HEK293 (cell line): Measurements from ENCODE around the gene TRPM2.

ENCODE experiments used
- CTCF ChIA-PET: fragments of 350-600 bp; formaldehyde crosslinking; extraction: SDS; loops from one replicate; lab custom pipeline; 2021; ENCODE audit warnings: antibody characterized with exemption; lab: Yijun Ruan, JAX
- POLR2A ChIA-PET: fragments of 300-600 bp; formaldehyde crosslinking; extraction: SDS; loops from one replicate; lab custom pipeline; 2020; ENCODE audit warnings: antibody characterized with exemption, inconsistent platforms; lab: Yijun Ruan, JAX
- H3K27ac ChIP-seq: fragments of 200-500 bp; sonication (Bioruptor generic); 2 replicates; pipeline ENCODE4 v1.5.1; 2014; ENCODE audit warnings: low read depth, low read length, control low read depth, inconsistent platforms; ENCODE audit errors: extremely low read depth
- H3K36me3 ChIP-seq, 2 experiments: fragments of 200-500 bp in 1 of 2; sonication (Bioruptor generic) in 1 of 2; 1 replicate in 1 of 2; 2 replicates in 1 of 2; pipeline ENCODE4 v1.5.1; 2014 to 2017; ENCODE audit warnings: inconsistent platforms in 2 of 2, low read length in 2 of 2; ENCODE audit not compliant: control insufficient read depth in 2 of 2, insufficient read depth in 1 of 2
- H3K4me1 ChIP-seq: fragments of 200-500 bp; sonication (Bioruptor generic); 2 replicates; pipeline ENCODE4 v1.5.1; 2014; ENCODE audit warnings: mild to moderate bottlenecking, low read length, inconsistent platforms; ENCODE audit not compliant: control insufficient read depth, insufficient read depth
- H3K4me3 ChIP-seq: 2 replicates; pipeline ENCODE4 v1.5.1; 2011; ENCODE audit warnings: low read depth, mild to moderate bottlenecking, control low read depth, low read length, moderate library complexity
- H3K9me3 ChIP-seq: fragments of 200-500 bp; sonication (Bioruptor generic); 2 replicates; pipeline ENCODE4 v1.5.1; 2014; ENCODE audit warnings: low read depth, low read length, inconsistent platforms; ENCODE audit not compliant: control insufficient read depth, insufficient read depth
- GFI1B ChIP-seq: fragments of 450-650 bp; formaldehyde crosslinking; IDR thresholded peaks from 2 replicates; pipeline ENCODE4 v1.5.1; 2016; ENCODE audit warnings: missing biosample characterization, missing genetic modification characterization
- SALL2 ChIP-seq: fragments of 450-650 bp; formaldehyde crosslinking; IDR thresholded peaks from 2 replicates; pipeline ENCODE4 v1.5.0; 2017; ENCODE audit warnings: missing biosample characterization, mild to moderate bottlenecking, missing genetic modification characterization, borderline replicate concordance
- SP7 ChIP-seq: fragments of 450-650 bp; formaldehyde crosslinking; IDR thresholded peaks from 2 replicates; pipeline ENCODE4 v1.5.1; 2016; ENCODE audit warnings: missing biosample characterization, missing genetic modification characterization
- ZBTB11 ChIP-seq: fragments of 450-650 bp; formaldehyde crosslinking; conservative IDR thresholded peaks from 2 replicates; pipeline ENCODE4 v1.5.1; 2016; ENCODE audit warnings: low read depth, missing biosample characterization, missing genetic modification characterization
- ZBTB17 ChIP-seq: fragments of 450-650 bp; formaldehyde crosslinking; IDR thresholded peaks from 2 replicates; pipeline ENCODE4 v1.5.1; 2016; ENCODE audit warnings: missing biosample characterization, missing genetic modification characterization
- ZBTB8A ChIP-seq: fragments of 450-650 bp; formaldehyde crosslinking; IDR thresholded peaks from 2 replicates; pipeline ENCODE4 v1.5.1; 2016; ENCODE audit warnings: missing biosample characterization, missing genetic modification characterization
- ZFP37 ChIP-seq: fragments of 450-650 bp; formaldehyde crosslinking; IDR thresholded peaks from 2 replicates; pipeline ENCODE4 v1.5.1; 2016; ENCODE audit warnings: missing biosample characterization, missing genetic modification characterization
- ZNF169 ChIP-seq: fragments of 450-650 bp; formaldehyde crosslinking; IDR thresholded peaks from 2 replicates; pipeline ENCODE4 v1.5.1; 2016; ENCODE audit warnings: missing biosample characterization, missing genetic modification characterization
- ZNF211 ChIP-seq: fragments of 450-650 bp; formaldehyde crosslinking; IDR thresholded peaks from 2 replicates; pipeline ENCODE4 v1.5.1; 2016; ENCODE audit warnings: low read depth, missing biosample characterization, missing genetic modification characterization
- ZNF223 ChIP-seq: fragments of 450-650 bp; formaldehyde crosslinking; IDR thresholded peaks from 2 replicates; pipeline ENCODE4 v1.5.1; 2016; ENCODE audit warnings: missing biosample characterization, missing genetic modification characterization
- ZNF239 ChIP-seq: fragments of 450-650 bp; formaldehyde crosslinking; IDR thresholded peaks from 2 replicates; pipeline ENCODE4 v1.5.1; 2016; ENCODE audit warnings: missing biosample characterization, missing genetic modification characterization
- ZNF311 ChIP-seq: fragments of 450-650 bp; formaldehyde crosslinking; IDR thresholded peaks from 2 replicates; pipeline ENCODE4 v1.5.1; 2017; ENCODE audit warnings: missing biosample characterization, missing genetic modification characterization, borderline replicate concordance
- ZNF366 ChIP-seq: fragments of 450-650 bp; formaldehyde crosslinking; conservative IDR thresholded peaks from 2 replicates; pipeline ENCODE4 v1.5.1; 2016; ENCODE audit warnings: missing biosample characterization, missing genetic modification characterization
- ZNF48 ChIP-seq: fragments of 450-650 bp; formaldehyde crosslinking; IDR thresholded peaks from 2 replicates; pipeline ENCODE4 v1.5.1; 2016; ENCODE audit warnings: missing biosample characterization, missing genetic modification characterization
- ZNF488 ChIP-seq: fragments of 450-650 bp; formaldehyde crosslinking; IDR thresholded peaks from 2 replicates; pipeline ENCODE4 v1.5.1; 2016; ENCODE audit warnings: missing biosample characterization, missing genetic modification characterization
- ZNF510 ChIP-seq: fragments of 450-650 bp; formaldehyde crosslinking; IDR thresholded peaks from 2 replicates; pipeline ENCODE4 v1.5.1; 2018; ENCODE audit warnings: mild to moderate bottlenecking, missing genetic modification characterization, missing biosample characterization; ENCODE audit not compliant: insufficient replicate concordance
- ZNF529 ChIP-seq: fragments of 450-650 bp; formaldehyde crosslinking; IDR thresholded peaks from 2 replicates; pipeline ENCODE4 v1.5.1; 2017; ENCODE audit warnings: missing genetic modification characterization, missing biosample characterization; ENCODE audit not compliant: insufficient replicate concordance
- ZNF549 ChIP-seq: fragments of 450-650 bp; IDR thresholded peaks from 2 replicates; pipeline ENCODE4 v1.5.1; 2018; ENCODE audit warnings: missing biosample characterization, missing genetic modification characterization, mild to moderate bottlenecking, inconsistent platforms, moderate library complexity
- ZNF596 ChIP-seq: fragments of 450-650 bp; IDR thresholded peaks from 2 replicates; pipeline ENCODE4 v1.5.0; 2018; ENCODE audit warnings: missing biosample characterization, mild to moderate bottlenecking, missing genetic modification characterization, moderate library complexity
- ZNF654 ChIP-seq: fragments of 450-650 bp; formaldehyde crosslinking; IDR thresholded peaks from 2 replicates; pipeline ENCODE4 v1.5.1; 2016; ENCODE audit warnings: low read depth, missing biosample characterization, missing genetic modification characterization
- ZNF660 ChIP-seq: fragments of 450-650 bp; IDR thresholded peaks from 2 replicates; pipeline ENCODE4 v1.5.1; 2018; ENCODE audit warnings: missing biosample characterization, mild to moderate bottlenecking, missing genetic modification characterization
- ZNF692 ChIP-seq: fragments of 450-650 bp; formaldehyde crosslinking; IDR thresholded peaks from 2 replicates; pipeline ENCODE4 v1.5.1; 2016; ENCODE audit warnings: missing biosample characterization, missing genetic modification characterization

TRPM2 gene

GRCh38 chr21:44391345-44392091, 38.1 kb downstream of the TRPM2 start (continued):
- TF ChIP-seq ZBTB11 = no peak
- TF ChIP-seq SALL2 (tag by site-specific recombination) = no peak
- no peak for TF ChIP-seq ZNF596 (tag by site-specific recombination)
- TF ChIP-seq ZNF549 (tag by site-specific recombination) = no peak
- TF ChIP-seq ZNF488 (tag by site-specific recombination) = no peak
- TF ChIP-seq ZNF48 (tag by site-specific recombination) = no peak
- TF ChIP-seq ZFP37 = no peak
- TF ChIP-seq GFI1B (tag by site-specific recombination) = no peak
- TF ChIP-seq ZNF654 (tag by site-specific recombination) = no peak
- TF ChIP-seq ZNF311 (tag by site-specific recombination) = no peak
- TF ChIP-seq ZNF169 (tag by site-specific recombination) = no peak
- no peak for TF ChIP-seq ZNF692 (tag by site-specific recombination)
- TF ChIP-seq SP7 (tag by site-specific recombination) = no peak
- TF ChIP-seq ZNF211 = no peak
- TF ChIP-seq ZNF239 (tag by site-specific recombination) = no peak

GRCh38 chr21:44392185-44392584, 38.8 kb downstream of the TRPM2 start:
- Histone ChIP-seq H3K4me3 (no peak overlapping the region), H3K36me3 (no peaks in the 10 kb centered on the region), H3K4me1 (no peaks in the 10 kb centered on the region), H3K27ac (no peak overlapping the region), H3K9me3 (no peaks in the 10 kb centered on the region)
- CTCF ChIA-PET = no interaction called here
- TF ChIP-seq ZNF510 (tag by site-specific recombination) (no peak), ZNF529 (tag by site-specific recombination) (no peak), ZNF660 (tag by site-specific recombination) (no peak), ZNF366 (tag by site-specific recombination) (no peak), ZBTB8A (no peak), ZBTB17 (tag by site-specific recombination) (no peak), ZNF223 (tag by site-specific recombination) (no peak)
- POLR2A ChIA-PET = no interaction called here
